ENCODE data around the gene SRSF9. TPM values are rescaled to one million over a fixed set of nuclear protein-coding genes. Genes with fewer than 3 reads are reported as not detected.
"Not testable (repeated sequence)": the region's sequence is repeated elsewhere in the genome, so short reads cannot be mapped to it uniquely, and the experiment has no call there.

Gene SRSF9
- total RNA-seq: 311 and 390 TPM in 2 replicates

GRCh38 chr12:120469450-120470149, at the start of gene SRSF9:
Gene SRSF9, minus strand, starts transcription at chr12:120469748. Its CDS starts 139 bp downstream, at chr12:120469609.
- peak; percentile 90 for DNase-seq (ENCODE audit: low read depth, low spot score)

GRCh38 chr12:120519324-120519723, 49.8 kb upstream of the SRSF9 start:
- DNase-seq (ENCODE audit: low read depth, low spot score): not testable (repeated sequence)

GRCh38 chr12:120515496-120515895, 45.9 kb upstream of the SRSF9 start:
- no peak for DNase-seq (ENCODE audit: low read depth, low spot score)

- DNase-seq (ENCODE audit: low read depth, low spot score): no peak
Measured at GRCh38 chr12:120514002-120514401, 44.5 kb upstream of the SRSF9 start.

GRCh38 chr12:120508537-120508936, 39.0 kb upstream of the SRSF9 start:
- DNase-seq (ENCODE audit: low read depth, low spot score): no peak

- no peak for DNase-seq (ENCODE audit: low read depth, low spot score)
Measured at GRCh38 chr12:120504587-120504986, 35.0 kb upstream of the SRSF9 start.

GRCh38 chr12:120500581-120500980, 31.0 kb upstream of the SRSF9 start:
- peak; percentile 11 for DNase-seq (ENCODE audit: low read depth, low spot score)

- DNase-seq (ENCODE audit: low read depth, low spot score): no peak
Measured at GRCh38 chr12:120498870-120499515, 29.4 kb upstream of the SRSF9 start.

- no peak for DNase-seq (ENCODE audit: low read depth, low spot score)
Measured at GRCh38 chr12:120497524-120498150, 28.1 kb upstream of the SRSF9 start.

- no peak for DNase-seq (ENCODE audit: low read depth, low spot score)
Measured at GRCh38 chr12:120496413-120497340, 27.1 kb upstream of the SRSF9 start.

- DNase-seq (ENCODE audit: low read depth, low spot score): peak; percentile 79
Measured at GRCh38 chr12:120495731-120496412, 26.3 kb upstream of the SRSF9 start, which contains the start of gene DYNLL1. Gene DYNLL1, plus strand, starts transcription at chr12:120496113. Its CDS starts 309 bp downstream, at chr12:120496422.

- no peak for DNase-seq (ENCODE audit: low read depth, low spot score)
Measured at GRCh38 chr12:120495186-120495730, 25.7 kb upstream of the SRSF9 start.

- DNase-seq (ENCODE audit: low read depth, low spot score): no peak
Measured at GRCh38 chr12:120490833-120491512, 21.4 kb upstream of the SRSF9 start.

- DNase-seq (ENCODE audit: low read depth, low spot score): no peak
Measured at GRCh38 chr12:120490325-120490724, 20.8 kb upstream of the SRSF9 start.

- no peak for DNase-seq (ENCODE audit: low read depth, low spot score)
Measured at GRCh38 chr12:120489018-120489417, 19.5 kb upstream of the SRSF9 start.

GRCh38 chr12:120488057-120488640, 18.6 kb upstream of the SRSF9 start:
- DNase-seq (ENCODE audit: low read depth, low spot score): no peak

GRCh38 chr12:120487552-120487951, 18.0 kb upstream of the SRSF9 start:
- not testable (repeated sequence) for DNase-seq (ENCODE audit: low read depth, low spot score)

GRCh38 chr12:120485961-120486881, 16.7 kb upstream of the SRSF9 start:
- DNase-seq (ENCODE audit: low read depth, low spot score): no peak

Measured in pulmonary artery endothelial cell (primary cell).